LNCAP (cell line): ENCODE results near the gene SYNRG.

Source experiments
- TF ChIP-seq, protein P1 (sequence below): fragments of 450-650 bp; IDR thresholded peaks from 2 replicates; pipeline ENCODE4 v1.5.1; 2017; ENCODE audit warnings: mild to moderate bottlenecking

The SYNRG gene

DNA sequence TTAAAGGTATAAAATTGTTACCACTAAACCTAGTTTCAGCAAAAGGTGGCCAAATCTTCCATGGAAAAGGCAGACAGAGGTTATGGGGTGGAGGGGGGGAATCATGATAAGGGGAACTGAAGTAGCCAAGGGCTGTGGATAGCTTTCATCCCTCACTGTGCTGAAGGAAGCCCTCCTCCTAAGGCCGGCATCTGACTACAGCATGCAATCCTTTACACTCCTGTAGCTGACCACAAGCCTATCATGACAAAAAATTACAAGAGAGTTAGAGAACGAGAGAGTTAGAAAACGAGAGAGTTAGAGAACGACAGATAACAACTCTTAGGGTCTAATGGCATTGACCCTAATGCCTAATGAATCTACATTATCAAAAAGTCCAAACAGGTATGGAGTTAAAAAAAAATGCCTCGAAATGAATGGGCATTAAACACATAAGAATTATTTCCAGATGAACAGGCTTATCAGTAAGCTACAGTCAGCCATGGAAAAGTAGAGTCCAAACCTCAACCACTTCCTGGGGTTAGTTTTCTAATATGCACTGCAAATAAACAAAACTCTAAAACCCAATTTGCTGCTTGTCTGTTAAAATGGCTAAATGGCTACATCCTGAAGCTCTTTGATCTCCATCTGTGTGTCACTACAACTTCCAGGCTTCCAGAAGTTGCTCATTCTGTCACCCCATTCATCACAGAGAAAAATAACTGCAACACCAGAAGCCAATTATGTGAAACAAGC, 89.8 kb downstream of the SYNRG start:
- TF ChIP-seq, protein P1, sequence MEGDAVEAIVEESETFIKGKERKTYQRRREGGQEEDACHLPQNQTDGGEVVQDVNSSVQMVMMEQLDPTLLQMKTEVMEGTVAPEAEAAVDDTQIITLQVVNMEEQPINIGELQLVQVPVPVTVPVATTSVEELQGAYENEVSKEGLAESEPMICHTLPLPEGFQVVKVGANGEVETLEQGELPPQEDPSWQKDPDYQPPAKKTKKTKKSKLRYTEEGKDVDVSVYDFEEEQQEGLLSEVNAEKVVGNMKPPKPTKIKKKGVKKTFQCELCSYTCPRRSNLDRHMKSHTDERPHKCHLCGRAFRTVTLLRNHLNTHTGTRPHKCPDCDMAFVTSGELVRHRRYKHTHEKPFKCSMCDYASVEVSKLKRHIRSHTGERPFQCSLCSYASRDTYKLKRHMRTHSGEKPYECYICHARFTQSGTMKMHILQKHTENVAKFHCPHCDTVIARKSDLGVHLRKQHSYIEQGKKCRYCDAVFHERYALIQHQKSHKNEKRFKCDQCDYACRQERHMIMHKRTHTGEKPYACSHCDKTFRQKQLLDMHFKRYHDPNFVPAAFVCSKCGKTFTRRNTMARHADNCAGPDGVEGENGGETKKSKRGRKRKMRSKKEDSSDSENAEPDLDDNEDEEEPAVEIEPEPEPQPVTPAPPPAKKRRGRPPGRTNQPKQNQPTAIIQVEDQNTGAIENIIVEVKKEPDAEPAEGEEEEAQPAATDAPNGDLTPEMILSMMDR, result no peak

DNA sequence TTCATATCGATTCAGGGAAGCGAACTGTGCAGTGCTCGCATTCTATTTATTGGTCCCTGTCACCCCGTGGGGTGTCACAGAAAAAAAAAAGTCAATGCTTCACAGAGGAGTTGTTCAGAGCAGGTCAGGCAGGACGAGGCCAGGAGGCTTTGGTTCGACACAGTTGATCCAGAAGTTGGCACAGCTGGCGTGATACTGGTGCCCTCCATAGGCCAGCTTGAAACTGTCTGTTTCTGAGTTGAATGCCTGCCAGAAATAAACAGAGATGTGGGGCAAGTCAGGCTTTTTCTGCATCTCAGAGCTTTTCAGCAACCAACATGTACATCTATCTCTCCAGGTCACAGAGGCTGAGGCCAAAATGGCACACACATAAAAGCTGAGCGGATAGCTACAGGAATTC, 90.4 kb downstream of the SYNRG start:
- TF ChIP-seq, protein P1, result peak; percentile 15; the same call in 1 of the 2 replicates

DNA sequence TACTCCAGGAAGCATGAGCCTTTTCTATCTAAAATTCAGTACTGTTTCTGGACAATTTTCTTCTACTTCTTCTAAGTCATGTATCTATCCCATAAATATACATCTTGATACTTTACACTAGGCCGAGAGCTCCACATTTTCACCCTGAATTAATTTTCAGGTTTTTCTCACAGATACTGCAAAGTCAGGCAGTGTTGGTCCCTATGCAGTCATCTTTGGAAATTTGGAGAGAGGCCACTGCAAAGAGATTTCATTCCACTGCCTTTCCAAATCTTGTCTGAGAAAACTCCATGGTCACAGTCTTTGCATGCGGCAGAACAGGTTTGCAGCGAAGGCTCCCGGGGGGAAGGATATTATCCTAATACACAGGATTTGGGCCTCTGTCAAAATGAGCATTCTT, 91.3 kb downstream of the SYNRG start:
- TF ChIP-seq, protein P1, result no peak

DNA sequence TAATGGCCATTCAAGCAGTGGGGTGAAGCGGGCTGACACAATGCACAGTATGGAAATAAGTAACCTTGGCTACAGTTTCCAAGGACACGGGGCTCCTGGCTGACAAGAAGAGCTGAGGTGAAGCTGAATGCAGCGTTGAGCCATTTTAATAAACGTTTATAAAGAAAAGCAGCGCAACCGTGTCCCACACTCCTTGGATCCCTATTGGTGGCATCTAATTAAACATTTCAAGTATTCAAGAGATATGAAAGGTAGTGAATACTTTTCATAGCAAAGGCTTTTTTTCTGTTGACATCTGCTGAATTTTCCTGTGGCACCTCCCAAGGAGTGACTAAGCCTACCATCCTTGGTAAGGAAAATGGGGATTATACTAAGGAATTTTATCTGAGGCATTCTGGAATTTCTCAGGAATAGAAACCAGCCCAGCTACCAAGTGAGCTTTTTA, 93.1 kb downstream of the SYNRG start:
- TF ChIP-seq, protein P1, result no peak

DNA sequence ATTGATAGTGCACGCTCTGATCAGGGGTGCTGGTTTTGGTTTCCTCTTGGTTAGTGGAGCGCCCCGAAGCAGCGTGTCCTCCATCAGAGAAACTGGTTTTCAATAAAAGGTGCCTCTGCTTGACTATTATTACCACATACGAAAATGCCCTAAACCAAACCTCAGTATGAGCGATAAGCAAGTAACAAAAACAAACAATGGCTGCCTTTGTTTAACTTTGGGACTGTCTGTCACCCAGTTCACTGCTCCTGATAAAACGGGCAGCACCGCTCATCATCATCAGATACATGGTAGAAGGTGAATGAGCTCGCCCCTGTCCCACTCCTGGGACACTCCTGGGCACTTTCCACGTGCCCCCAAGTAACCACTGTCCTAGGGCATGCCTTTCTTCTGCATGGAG, 95.5 kb downstream of the SYNRG start:
- TF ChIP-seq, protein P1, result no peak

DNA sequence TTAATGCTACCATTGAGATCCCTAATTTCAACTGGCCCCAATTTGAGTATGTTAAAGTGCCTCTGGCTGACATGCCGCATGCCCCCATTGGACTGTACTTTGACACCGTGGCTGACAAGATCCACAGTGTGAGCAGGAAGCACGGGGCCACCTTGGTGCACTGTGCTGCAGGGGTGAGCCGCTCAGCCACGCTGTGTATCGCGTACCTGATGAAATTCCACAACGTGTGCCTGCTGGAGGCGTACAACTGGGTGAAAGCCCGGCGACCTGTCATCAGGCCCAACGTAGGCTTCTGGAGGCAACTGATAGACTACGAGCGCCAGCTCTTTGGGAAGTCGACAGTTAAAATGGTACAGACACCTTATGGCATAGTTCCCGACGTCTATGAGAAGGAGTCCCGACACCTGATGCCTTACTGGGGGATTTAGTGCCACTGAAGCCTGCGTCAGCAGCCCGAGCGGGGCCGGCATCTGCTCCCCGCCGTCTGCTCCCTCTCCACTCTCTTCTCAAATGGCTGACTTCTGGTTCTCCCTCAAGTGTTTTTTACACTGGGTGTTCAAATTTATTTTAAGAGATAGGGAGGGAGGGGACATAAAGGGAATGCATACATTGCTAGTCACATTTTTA, 96.7 kb downstream of the SYNRG start:
- TF ChIP-seq, protein P1, result no peak

DNA sequence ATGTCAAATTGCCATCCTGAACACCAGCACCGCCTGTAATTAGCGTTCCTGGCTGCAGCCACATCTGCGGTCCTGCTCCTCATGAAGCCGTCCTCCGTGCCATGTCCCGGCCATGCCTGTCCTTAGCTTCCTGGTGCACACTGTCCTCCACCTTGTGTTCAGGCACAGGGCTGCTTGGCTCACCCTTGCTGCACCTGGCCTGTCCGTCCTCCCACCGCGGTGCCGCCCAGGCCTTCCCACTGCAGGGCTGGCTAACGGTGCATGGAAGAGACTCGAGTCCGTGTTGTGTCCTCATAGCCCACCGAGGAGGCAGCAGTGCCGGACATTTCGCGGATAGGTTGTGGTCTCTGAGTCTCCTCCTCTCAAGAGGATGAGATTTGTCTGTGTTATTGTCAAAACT, 99.2 kb downstream of the SYNRG start:
- TF ChIP-seq, protein P1, result no peak
